ENCODE results near the gene P3H4. TPM values are rescaled to one million over a fixed set of nuclear protein-coding genes. Genes with fewer than 3 reads are reported as not detected.
"Not testable (repeated sequence)": the region's sequence is repeated elsewhere in the genome, so short reads cannot be mapped to it uniquely, and the experiment has no call there.

P3H4 gene, protein sequence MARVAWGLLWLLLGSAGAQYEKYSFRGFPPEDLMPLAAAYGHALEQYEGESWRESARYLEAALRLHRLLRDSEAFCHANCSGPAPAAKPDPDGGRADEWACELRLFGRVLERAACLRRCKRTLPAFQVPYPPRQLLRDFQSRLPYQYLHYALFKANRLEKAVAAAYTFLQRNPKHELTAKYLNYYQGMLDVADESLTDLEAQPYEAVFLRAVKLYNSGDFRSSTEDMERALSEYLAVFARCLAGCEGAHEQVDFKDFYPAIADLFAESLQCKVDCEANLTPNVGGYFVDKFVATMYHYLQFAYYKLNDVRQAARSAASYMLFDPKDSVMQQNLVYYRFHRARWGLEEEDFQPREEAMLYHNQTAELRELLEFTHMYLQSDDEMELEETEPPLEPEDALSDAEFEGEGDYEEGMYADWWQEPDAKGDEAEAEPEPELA
- 69.9 TPM for polyA plus RNA-seq (2013, experiment 1 of 2; ENCODE audit: insufficient read length)
- 85.2 TPM for polyA plus RNA-seq (2013, experiment 2 of 2; ENCODE audit: insufficient read length)

DNA sequence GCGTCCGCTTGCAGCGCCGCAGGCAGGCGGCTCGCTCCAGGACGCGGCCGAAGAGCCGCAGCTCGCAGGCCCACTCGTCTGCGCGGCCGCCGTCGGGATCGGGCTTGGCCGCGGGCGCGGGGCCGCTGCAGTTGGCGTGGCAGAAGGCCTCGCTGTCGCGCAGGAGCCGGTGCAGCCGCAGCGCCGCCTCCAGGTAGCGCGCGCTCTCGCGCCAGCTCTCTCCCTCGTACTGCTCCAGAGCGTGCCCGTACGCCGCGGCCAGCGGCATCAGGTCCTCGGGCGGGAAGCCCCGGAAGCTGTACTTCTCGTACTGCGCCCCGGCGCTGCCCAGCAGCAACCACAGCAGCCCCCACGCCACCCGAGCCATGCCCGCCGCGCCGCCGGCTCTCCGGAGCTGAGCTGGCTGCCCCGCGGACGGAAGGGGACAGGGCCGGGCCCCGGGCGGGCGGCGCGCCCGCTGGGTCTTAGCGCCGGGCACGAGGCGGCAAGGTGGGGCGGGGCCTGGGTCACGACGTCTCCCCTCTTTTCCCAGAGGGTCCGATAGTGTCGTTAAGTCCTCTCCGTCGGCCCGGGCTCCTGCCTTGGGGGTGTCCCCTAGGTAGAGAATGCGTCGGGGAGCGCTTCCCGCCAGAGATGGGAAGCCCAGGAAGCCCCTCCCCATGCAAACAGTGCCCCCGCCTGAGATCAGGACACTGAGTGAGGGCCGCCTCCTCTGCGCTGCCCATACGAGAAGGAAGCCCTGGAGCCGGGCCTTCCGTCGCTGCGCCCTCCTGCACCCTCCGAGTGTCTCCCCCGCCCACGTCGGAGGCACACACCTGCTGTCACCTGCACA is at the start of gene P3H4:
P3H4 (minus strand) TSS at position 401 of the 832 bp plus-strand sequence; CDS start at position 367, 34 bp downstream.
- peak; percentile 81 for DNase-seq

DNA sequence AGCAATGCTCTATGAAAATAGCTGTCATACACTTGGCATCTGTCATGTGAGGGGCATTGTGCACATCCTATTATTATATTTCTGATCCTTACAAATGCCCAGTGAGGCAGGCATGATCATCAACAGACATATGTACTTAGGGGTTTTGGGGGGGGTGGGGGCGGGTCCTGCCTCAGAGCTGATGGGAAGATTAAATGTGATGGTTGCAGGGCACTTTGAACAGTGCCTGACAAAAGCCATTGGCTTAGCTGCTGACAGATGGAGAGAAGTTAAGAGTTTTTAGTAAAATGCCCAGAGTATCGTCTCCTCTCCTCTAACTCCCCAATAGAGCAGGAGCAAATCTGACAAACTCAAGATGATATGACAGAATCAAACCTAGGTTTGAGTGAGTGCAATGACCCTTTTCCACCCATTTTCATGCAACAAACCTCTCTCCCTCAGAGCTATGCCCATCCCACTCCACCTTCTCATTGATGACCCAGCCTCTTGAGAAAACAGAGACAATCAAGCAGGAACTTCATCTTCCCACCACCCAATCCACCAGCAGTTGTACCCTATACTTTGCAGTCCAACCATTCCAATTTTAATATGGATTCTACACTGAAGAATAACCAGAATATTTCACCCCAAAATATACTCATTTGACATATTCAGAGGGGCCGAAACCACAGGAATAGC is 48.6 kb upstream of the P3H4 start:
- no peak for DNase-seq

GRCh38 chr17:41851382-41851781 is 39.6 kb upstream of the P3H4 start:
- DNase-seq = not testable (repeated sequence)

DNA sequence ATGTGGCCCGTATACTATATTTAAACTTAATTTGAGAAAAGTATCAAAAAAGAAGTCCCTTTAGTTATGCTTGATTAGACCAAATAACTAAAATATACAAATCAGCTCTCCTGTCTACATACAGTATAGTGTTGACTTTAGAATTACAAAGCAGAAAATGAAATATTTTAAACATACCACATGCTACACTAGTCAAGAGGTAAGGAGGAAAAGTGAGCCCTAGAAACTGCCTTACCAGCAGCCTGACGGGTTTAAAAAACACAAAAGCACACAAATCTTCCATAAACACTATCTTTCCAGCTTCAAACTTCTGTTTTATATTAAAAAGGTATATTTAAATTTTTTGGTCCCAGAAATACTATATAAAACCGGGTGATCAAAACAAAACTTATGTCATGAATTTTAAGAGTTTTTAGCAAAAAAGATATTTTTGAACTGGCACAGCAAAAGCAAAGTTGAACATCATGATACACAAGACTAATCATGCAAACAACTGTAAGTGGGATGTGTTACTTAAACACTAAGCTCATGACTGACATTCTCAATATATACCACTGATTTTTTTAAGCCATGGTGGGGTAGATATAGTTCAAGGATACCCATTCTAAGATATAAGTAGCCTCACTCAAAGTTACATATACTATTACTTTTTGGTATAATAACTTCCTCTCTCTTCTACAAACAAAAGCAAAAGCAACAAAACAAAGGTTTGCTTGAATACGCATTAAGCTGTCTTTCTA is 37.7 kb upstream of the P3H4 start:
- no peak for DNase-seq

DNA sequence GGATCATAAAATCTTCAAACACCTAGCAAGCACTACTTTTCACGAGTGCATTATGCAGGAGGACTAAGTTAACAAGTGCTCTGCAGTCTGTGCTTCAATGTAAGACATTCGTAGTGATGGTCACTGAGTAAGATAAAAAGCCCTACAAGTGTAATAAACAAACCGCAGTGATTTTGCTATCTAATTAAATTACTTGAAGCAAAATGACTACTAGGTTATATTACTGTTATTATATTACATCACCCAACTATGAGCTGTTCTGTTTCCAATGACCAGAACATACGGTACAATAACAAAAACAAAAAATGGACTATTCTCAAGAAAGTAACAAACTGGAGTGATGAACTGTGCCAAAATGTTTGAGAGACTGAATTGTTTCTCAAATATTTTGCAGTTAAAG is 37.0 kb upstream of the P3H4 start:
- DNase-seq = no peak

- DNase-seq = no peak
These were observed 33.2 kb upstream of the P3H4 start for GRCh38 chr17:41844971-41845370.

DNA sequence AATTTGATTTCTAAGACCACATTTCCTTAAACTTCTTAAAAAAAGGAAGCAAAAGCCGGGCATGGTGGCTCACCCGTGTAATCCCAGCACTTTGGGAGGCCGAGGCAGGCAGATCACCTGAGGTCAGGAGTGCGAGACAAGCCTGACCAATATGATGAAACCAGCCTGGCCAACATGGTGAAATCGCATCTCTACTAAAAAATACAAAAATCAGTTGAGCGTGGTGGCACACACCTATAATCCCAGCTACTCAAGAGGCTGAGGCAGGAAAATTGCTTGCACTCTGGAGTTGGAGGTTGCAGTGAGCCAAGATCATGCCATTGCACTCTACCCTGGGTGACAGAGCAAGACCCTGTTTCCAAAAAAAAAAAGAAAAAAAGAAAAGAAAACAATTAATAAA is 29.0 kb upstream of the P3H4 start:
- DNase-seq = not testable (repeated sequence)

GRCh38 chr17:41839448-41839847 is 27.7 kb upstream of the P3H4 start:
- not testable (repeated sequence) for DNase-seq

DNA sequence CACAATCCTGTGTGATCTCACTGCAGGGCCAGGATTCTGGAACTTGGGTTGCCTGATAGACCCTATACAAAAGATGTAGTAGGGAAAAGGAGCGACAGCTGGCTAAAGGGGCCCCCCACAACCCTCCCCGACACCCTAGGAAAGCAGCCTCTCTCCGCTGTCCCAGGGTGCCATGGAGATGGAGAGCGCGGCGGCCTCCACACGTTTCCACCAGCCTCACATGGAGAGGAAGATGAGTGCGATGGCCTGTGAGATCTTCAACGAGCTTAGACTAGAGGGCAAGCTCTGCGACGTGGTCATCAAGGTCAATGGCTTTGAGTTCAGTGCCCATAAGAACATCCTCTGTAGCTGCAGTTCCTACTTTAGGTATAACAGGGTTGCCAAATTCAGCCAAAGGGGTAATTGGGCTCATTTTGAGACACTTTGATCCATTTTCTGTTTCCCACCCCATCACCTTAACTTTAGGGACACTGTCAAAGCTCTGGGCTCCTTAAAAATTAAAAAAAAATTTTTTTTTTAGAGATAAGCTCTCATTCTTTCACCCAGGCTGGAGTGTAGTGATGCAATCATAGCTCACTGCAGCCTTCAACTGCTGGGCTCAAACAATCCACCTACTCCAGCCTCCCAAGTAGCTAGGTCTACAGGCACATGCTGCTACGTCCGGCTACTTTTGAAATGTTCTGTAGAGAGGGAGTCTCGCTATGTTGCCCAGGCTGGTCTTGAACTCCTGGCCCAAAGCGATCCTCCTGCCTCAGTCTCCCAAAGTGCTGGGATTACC is 26.2 kb upstream of the P3H4 start, which contains the start of gene KLHL10:
KLHL10 (plus strand) TSS at position 65 of the 778 bp plus-strand sequence; CDS start at position 173, 108 bp downstream.
- no peak for DNase-seq

GRCh38 chr17:41836550-41837196 is 24.9 kb upstream of the P3H4 start:
- DNase-seq = peak; percentile 28

- peak; percentile 67 for DNase-seq
These were observed 24.2 kb upstream of the P3H4 start, which contains the start of gene NT5C3B for GRCh38 chr17:41835800-41836549. Gene NT5C3B (minus strand): TSS chr17:41836232. CDS start chr17:41836193, 39 bp downstream.

- no peak for DNase-seq
These were observed 23.6 kb upstream of the P3H4 start for GRCh38 chr17:41835214-41835799.

GRCh38 chr17:41829961-41830360 is 18.2 kb upstream of the P3H4 start:
- not testable (repeated sequence) for DNase-seq

- DNase-seq = no peak
These were observed 13.6 kb upstream of the P3H4 start for GRCh38 chr17:41825175-41825845.

DNA sequence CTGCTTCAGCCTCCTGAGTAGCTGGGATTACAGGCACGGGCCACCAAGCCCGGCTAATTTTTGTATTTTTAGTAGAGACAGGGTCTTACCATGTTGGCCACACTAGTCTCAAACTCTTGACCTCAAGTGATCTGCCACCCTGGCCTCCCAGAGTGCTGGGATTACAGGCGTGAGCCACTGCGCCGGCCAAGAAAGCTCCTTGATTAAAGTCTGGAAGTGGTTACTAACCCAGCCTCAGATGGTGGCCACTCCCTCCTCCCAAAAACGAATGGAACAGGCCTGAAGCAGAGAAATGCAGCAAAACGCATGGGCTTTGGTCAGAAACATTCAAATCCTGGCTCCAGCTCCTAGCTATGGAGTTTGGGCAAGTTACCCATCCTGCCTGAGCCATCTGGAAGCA is 12.3 kb upstream of the P3H4 start:
- no peak for DNase-seq

- no peak for DNase-seq
These were observed 11.8 kb upstream of the P3H4 start for GRCh38 chr17:41823580-41823979.

DNA sequence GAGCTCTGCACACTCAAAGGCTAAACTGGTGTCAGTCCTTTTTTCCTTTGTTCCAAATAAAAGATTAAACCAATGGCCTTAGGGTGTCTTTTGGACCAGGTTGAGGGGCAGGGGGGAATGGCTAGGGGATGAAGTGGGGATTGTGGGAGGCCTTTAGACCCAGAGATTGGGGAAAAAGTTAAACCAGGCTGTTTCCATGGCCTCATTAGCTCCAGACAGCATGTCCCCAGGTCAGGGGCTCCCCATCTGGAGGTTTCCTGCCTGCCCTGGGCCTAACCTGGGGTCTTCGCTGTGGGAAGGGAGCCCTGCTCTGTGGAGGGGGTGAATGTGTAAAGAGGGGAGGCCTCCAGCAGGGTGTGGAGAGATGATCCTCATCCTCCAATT is 11.4 kb upstream of the P3H4 start:
- DNase-seq = no peak

All from fibroblast of skin of back (primary cell).